GM04503 (cell line): ENCODE results near the gene CHCHD5.

Experiments used
- DNase-seq: peaks from one replicate; pipeline ENCODE4 v3.0.0-alpha.2; 2012; ENCODE audit warnings: low read depth

Gene CHCHD5

DNA sequence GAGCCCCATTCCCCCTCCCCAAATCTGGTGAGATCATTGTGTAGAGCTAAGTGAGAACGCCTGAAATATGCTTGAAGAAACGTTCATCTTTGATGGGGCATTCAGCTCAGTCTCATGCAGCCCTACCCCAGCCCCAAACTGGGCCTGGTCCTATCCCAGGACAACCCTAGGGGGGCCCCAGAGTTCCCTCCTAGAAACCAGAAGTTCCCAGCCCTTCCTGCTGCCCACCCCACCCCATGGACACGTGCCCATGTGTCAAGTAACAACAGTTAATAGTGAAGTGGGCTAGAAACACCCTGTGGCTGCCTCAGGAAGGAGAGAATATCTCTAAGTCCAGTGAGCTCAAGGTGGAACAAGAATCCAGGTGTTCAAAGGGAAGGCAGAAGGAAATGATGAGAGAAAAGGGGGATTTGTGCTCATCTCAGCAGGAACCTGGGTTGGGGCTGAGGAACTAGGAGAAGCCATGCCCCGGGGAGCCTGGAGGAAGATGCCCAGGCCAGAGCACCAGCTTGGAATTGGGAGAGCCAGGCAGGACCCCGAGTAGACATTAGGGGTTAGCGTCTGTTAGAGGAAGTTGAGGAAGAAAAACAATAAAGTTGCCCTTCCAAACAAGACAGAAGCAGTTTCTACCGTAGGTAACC lies 41.2 kb downstream of the CHCHD5 start:
- no peak for DNase-seq

GRCh38 chr2:112626604-112627059 lies 42.2 kb downstream of the CHCHD5 start:
- no peak for DNase-seq

GRCh38 chr2:112627060-112628040 lies 42.9 kb downstream of the CHCHD5 start:
- peak; percentile 87 for DNase-seq

DNA sequence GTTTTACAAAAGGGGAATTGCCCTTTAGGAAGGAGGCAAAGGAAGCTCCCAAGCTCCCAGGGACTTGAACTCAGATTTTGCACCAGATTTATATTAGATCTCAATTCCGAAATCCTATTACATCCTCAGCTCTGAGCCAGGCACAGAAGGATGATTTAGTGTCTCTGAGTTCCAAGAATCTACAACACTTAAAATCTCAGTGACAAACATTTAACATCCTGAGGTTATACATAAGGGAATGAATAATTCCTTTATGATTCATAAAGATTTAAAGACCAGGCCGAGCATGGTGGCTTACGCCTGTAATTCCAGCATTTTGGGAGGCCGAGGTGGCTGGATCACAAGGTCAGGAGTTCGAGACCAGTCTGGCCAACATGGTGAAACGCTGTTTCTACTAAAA lies 44.8 kb downstream of the CHCHD5 start:
- DNase-seq: no peak

DNA sequence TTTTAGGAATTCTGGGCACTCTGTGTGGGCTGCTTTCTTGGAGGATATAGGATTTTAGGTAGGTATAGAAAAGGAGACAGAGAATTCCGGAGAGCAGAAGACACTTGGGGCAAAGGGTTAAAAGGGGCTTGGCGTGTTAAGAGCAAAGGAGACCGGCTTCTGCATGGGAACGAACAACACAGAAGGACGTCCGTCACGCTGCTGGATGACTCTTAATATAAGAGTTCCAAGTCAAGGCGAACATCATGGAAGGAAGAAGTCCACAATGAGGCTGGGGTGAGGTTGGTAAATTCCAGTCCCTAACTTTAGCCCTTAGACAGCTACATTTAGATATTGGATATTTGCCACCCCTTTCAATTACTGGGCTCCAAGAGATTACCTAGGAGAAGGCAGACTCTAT lies 45.4 kb downstream of the CHCHD5 start:
- DNase-seq: no peak

DNA sequence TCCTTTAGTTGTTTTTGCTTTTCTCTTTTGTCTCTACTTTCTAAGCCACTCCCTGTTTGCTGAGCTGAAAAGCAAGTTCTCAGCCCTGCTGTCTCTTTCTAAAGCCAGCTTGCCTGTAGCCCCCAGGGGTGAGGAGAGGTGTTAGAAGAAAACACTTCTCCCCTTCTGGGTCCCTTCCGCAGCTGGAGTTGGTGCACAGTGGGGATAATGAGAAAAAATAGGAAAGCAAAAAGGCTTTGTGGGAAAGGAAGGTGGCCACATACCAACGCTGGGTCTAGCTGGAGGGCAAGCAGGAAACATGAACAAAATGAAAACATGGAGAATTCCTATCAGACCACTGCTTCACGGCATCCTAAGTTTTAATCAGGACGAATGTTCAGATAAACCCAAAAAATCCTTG lies 45.9 kb downstream of the CHCHD5 start:
- no peak for DNase-seq

DNA sequence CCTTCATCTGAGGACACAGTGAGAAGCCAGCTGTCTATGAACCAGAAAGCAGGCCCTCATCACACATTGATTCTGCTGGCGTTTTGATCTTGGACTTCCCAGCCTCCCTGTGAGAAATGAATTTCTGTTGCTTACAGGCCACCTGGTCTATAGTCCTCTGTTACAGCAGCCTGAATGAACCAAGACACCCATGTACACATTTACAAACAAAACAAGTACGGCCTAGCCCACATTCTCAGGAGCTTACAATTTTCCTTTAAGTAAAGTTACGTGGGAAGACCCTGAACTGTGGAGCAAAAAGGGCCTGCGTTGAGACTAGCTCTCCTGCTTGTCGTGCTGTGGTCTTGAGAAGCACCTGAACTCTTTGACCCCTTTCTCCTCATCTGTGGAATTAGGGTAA lies 49.3 kb downstream of the CHCHD5 start:
- DNase-seq: no peak

GRCh38 chr2:112634153-112634873 lies 49.9 kb downstream of the CHCHD5 start:
- DNase-seq: no peak

DNA sequence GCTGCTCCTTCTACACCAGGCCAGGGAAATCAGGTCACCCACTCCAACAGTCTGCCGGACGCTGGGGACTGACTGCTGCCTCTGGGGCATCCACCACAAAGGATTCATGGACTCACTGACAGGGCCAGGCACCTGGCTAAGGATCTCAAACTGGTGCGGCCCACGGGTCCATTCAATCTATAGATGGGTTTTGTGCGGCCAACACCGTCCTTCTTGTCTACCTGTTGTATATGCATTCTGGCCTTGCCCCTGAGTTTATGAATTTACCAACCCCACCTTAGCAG lies 50.4 kb downstream of the CHCHD5 start:
- DNase-seq: no peak

DNA sequence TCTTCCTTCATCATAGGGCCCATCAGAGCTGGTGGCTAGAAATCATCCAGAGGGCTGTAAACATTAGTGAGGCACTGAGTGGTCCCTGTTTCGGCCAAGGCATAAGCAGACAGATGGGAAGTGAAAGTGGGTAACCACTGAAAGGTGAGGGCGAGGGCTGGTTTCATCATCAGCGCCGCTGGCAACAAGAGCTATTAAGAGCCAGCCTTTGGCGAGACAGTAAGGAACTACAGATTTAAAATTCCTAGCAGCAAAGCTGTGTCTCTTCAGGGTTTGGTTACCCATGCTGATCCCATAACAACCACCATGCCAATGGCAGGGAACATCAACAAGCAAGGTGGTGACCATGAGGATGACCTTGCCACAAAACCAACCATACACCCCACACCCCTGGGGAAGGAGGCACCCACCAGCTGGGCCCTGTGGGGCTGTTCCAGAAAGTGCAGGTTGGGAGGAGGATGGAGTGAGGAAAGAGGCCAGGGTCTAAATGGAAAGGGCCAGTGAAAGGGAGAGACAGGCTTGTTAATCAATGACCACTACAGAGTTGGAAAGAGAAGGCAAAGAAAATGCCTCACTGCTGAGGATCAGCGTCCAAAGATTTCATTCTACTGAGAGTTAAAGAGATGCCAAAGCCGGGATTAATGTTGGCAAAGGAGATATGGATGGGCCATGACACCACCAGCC lies 52.3 kb downstream of the CHCHD5 start:
- DNase-seq: no peak

GRCh38 chr2:112637289-112637660 lies 52.9 kb downstream of the CHCHD5 start:
- no peak for DNase-seq
